Myocyte (in vitro differentiated cells): ENCODE results near the gene FMNL2. TPM values are rescaled to one million over a fixed set of nuclear protein-coding genes. Genes with fewer than 3 reads are reported as not detected.

Experiments used
- DNase-seq: peaks from one replicate; pipeline ENCODE4 v3.0.0-alpha.2; 2012; ENCODE audit warnings: low read depth
- total RNA-seq: library from RNA; depleted of rRNA; stranded (reverse); fragments of >200 nt; gene quantifications from 2 replicates; pipeline ENCODE4 v1.2.3, GENCODE V29; 2014

FMNL2 gene
- total RNA-seq, 1 donor from 2014 or later: 7.0 TPM

DNA sequence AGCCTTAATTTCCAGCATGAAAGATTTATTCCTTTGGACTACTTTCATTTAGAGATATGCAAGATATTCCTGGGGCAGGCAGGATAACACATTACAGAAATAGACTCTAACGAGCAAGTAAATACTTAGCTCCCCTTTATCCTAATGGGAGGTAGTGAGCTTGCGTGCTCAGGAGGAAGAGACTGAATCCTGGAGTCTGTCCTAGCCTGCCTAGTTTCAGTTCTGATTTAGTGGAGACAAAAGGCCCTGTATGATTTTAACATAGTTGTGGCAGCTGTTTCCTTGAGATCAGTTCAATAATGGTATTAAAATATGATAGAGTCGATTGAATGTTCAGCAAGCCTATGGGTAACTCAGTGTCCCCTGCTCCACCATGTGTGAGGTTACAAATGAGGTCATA is 109.5 kb downstream of the FMNL2 start:
- no peak for DNase-seq

- no peak for DNase-seq
These were observed 110.4 kb downstream of the FMNL2 start for GRCh38 chr2:152445375-152445774.

- peak; percentile 73 for DNase-seq
These were observed 110.8 kb downstream of the FMNL2 start for GRCh38 chr2:152445791-152446201.

DNA sequence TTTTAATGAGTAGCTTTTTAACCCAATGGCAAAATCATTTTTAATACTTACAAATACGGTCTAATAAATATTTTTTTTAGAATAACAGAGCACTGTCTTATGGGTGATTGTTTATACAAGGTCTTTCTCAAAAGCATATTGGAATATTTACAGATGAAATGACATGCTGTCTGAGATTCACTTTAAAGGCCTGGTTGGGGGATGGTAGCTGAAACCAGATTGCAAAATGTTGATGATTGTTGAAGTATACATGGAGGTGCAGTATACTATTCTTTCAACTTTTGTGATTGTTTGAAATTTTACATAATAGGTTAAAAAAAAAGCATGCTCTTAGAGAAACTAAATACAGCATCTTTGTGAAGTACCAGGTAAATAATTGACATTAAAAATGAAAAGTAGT is 111.2 kb downstream of the FMNL2 start:
- no peak for DNase-seq

GRCh38 chr2:152447897-152448296 is 112.9 kb downstream of the FMNL2 start:
- no peak for DNase-seq

GRCh38 chr2:152448606-152449005 is 113.6 kb downstream of the FMNL2 start:
- DNase-seq: no peak

GRCh38 chr2:152449578-152449977 is 114.6 kb downstream of the FMNL2 start:
- DNase-seq: no peak

GRCh38 chr2:152450176-152450575 is 115.2 kb downstream of the FMNL2 start:
- no peak for DNase-seq

GRCh38 chr2:152452256-152452973 is 117.4 kb downstream of the FMNL2 start:
- DNase-seq: no peak

DNA sequence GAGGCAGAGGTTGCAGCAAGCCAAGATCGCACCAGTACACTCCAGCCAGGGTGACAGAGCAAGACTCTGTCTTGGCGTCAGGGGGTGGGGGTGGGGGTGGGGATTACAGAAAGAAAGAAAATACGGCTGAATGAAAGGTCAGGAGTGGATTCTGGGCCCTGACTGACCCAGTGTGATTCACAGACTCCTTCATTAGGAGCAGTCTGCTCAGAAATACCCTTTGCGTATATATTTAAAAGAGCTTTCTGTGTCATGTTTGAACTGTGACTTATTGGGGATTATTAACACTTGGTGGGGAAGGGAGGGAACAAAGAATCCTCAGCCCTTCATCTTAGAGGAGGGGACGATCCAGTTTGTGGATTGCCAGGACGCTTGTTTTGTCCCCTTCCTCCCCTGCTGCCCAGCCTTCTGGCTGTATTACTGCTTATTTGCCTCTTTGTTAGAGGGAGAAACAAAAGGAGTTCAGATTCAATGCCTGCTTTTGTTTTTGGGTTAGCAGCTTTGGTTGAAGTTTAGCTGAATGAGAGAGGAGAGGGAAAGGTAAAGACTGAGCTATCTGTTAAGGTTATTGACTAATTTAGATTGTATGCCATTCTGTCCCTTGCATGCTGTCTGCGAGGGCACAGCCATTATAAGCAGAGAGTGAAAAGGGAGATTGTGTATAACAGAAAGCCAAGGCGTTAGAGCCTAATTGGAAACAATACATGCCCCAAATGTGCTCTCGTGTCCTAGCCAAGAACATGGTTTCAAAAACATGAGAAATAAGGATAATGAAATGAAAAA is 118.3 kb downstream of the FMNL2 start:
- no peak for DNase-seq

- no peak for DNase-seq
These were observed 119.4 kb downstream of the FMNL2 start for GRCh38 chr2:152454371-152454770.

DNA sequence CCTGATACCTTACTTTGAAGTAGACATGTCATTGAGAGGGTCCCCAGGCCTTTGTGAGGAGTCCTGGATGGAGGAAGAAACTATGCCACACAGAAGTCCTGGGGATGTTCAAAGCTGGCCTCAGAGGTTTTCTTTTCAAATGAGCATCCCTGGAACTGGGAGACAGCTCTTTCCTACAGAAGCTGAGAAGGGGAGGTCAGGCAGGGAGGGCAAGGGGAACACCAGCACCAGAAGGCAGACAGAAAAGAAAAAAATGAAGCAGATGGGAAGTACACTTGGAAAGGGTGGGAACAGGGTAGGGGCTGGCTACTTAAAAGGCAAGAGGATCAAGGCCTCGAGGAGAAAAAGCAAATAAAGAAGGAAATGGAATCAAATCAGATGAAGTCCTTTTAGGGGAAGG is 120.0 kb downstream of the FMNL2 start:
- DNase-seq: no peak

GRCh38 chr2:152455738-152456137 is 120.8 kb downstream of the FMNL2 start:
- DNase-seq: no peak

DNA sequence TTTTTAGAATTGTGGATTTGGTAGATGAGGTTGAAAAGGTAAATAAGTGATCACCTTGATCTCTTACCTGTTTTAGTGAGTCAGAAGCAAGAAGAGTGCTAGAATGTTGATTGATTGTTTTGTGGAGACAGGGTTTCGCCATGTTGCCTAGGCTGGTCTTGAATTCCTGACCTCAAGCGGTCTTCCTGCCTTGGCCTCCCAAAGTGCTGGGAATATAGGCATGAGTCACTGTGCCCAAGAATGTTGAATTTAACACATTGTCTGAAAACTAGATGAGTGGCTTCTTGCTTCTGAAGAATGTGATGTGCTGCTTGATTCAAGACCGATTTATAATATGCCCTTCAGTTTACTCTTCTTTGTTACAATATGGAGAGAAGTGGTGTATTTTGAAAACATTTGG is 121.3 kb downstream of the FMNL2 start:
- no peak for DNase-seq

- no peak for DNase-seq
These were observed 123.5 kb downstream of the FMNL2 start for GRCh38 chr2:152458441-152458940.

- DNase-seq: no peak
These were observed 124.1 kb downstream of the FMNL2 start for GRCh38 chr2:152459091-152459490.

GRCh38 chr2:152460567-152460966 is 125.6 kb downstream of the FMNL2 start:
- DNase-seq: no peak

DNA sequence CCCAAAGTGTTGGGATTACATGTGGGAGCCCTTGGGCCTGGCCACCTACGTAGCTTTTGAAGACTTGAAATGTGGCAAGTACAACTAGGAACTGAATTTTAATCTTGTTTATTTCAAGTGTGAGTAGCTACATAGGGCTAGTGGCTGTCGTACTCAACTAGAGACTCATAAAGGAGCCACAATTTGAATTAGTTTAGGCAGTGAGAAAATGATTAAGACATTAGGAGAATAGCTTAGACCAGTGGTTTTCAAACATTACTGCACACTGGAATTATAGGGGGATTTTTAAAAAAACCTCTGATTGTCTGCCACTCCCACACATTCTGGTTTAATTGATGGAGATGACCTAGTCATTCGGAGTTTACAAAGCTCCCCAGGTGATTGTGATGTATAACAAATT is 127.1 kb downstream of the FMNL2 start:
- no peak for DNase-seq

GRCh38 chr2:152462779-152463178 is 127.8 kb downstream of the FMNL2 start:
- DNase-seq: no peak

- DNase-seq: no peak
These were observed 130.0 kb downstream of the FMNL2 start for GRCh38 chr2:152464851-152465470.

DNA sequence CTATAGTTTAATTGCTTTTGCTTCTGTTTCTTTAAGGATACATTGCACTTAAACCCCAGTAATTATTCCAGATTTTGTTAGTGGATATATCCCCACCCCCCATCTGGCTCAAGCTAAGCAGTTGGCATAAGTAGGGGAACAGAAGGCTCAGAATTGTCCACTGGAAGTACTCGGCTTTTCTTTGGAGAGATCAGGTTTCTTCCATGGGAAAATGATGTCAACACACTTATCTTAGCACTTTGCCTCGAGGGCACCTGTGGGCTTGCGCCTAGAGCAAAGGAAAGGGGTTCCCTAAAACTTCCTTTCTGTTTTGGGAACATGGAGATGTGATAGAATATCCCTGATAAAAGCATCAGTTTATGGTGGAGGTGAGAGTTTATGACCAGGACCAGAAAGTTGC is 130.6 kb downstream of the FMNL2 start:
- peak; percentile 57 for DNase-seq

- no peak for DNase-seq
These were observed 131.1 kb downstream of the FMNL2 start for GRCh38 chr2:152466041-152466440.
